DND-41 (cell line): ENCODE results near the gene DNMBP.

Experiments used
- ATAC-seq: fragments of 200-7000 bp; cut with Tn5 transposase; 3 replicates; pipeline ENCODE4 v1.9.1; 2021; ENCODE audit warnings: low read depth; ENCODE audit not compliant: insufficient read depth
- DNase-seq: peaks from one replicate; pipeline ENCODE4 v3.0.0-alpha.2; 2020
- H2AFZ ChIP-seq: 2 replicates; pipeline ENCODE4 v1.6.0; 2012; ENCODE audit warnings: low read depth, low read length
- H3K27ac ChIP-seq: 2 replicates; pipeline ENCODE4 v1.5.1; 2012; ENCODE audit warnings: low read length, inconsistent platforms
- H3K27me3 ChIP-seq: fragments of 200-600 bp; sonication (generic); 2 replicates; pipeline ENCODE4 v1.6.0; 2012; ENCODE audit warnings: low read length, mild to moderate bottlenecking, inconsistent platforms; ENCODE audit not compliant: insufficient read depth, poor library complexity
- H3K36me3 ChIP-seq: 2 replicates; pipeline ENCODE4 v1.5.1; 2012; ENCODE audit warnings: low read length, inconsistent platforms; ENCODE audit not compliant: insufficient read depth
- H3K4me1 ChIP-seq: 2 replicates; pipeline ENCODE4 v1.5.1; 2012; ENCODE audit warnings: mild to moderate bottlenecking, low read length; ENCODE audit not compliant: insufficient read depth
- H3K4me2 ChIP-seq: 2 replicates; pipeline ENCODE4 v1.6.0; 2012; ENCODE audit warnings: mild to moderate bottlenecking, moderate library complexity, low read length, inconsistent platforms; ENCODE audit not compliant: insufficient read depth
- H3K4me3 ChIP-seq, 2 experiments: fragments of 200-600 bp in 1 of 2; shearing (Covaris generic) in 1 of 2; 2 replicates each; pipeline ENCODE4 v1.5.1; 2012 to 2016; ENCODE audit warnings: inconsistent platforms in 2 of 2, low read length in 2 of 2, mild to moderate bottlenecking in 2 of 2, low read depth in 1 of 2, moderate library complexity in 1 of 2
- H3K79me2 ChIP-seq: 2 replicates; pipeline ENCODE4 v1.6.0; 2012; ENCODE audit warnings: low read length, inconsistent platforms; ENCODE audit not compliant: insufficient read depth
- H3K9ac ChIP-seq: 2 replicates; pipeline ENCODE4 v1.6.0; 2012; ENCODE audit warnings: low read depth, mild to moderate bottlenecking, inconsistent platforms, low read length, moderate library complexity
- H3K9me3 ChIP-seq: 2 replicates; pipeline ENCODE4 v1.5.1; 2012; ENCODE audit warnings: low read length, moderate library complexity, mild to moderate bottlenecking, inconsistent platforms; ENCODE audit not compliant: insufficient read depth, severe bottlenecking
- H4K20me1 ChIP-seq: 2 replicates; pipeline ENCODE4 v1.6.0; 2012; ENCODE audit warnings: low read length; ENCODE audit not compliant: insufficient read depth
- EZH2 ChIP-seq: IDR thresholded peaks from 3 replicates; pipeline ENCODE4 v1.6.1; 2012; ENCODE audit warnings: borderline replicate concordance, low read depth, mild to moderate bottlenecking, moderate library complexity, low read length, inconsistent platforms; ENCODE audit not compliant: severe bottlenecking
- TF ChIP-seq, protein P1 (sequence below): IDR thresholded peaks from 2 replicates; pipeline ENCODE4 v1.5.1; 2012; ENCODE audit warnings: borderline replicate concordance, low read length, moderate library complexity, mild to moderate bottlenecking; ENCODE audit not compliant: poor library complexity, severe bottlenecking; ENCODE audit errors: extremely low read depth

The DNMBP gene

DNA sequence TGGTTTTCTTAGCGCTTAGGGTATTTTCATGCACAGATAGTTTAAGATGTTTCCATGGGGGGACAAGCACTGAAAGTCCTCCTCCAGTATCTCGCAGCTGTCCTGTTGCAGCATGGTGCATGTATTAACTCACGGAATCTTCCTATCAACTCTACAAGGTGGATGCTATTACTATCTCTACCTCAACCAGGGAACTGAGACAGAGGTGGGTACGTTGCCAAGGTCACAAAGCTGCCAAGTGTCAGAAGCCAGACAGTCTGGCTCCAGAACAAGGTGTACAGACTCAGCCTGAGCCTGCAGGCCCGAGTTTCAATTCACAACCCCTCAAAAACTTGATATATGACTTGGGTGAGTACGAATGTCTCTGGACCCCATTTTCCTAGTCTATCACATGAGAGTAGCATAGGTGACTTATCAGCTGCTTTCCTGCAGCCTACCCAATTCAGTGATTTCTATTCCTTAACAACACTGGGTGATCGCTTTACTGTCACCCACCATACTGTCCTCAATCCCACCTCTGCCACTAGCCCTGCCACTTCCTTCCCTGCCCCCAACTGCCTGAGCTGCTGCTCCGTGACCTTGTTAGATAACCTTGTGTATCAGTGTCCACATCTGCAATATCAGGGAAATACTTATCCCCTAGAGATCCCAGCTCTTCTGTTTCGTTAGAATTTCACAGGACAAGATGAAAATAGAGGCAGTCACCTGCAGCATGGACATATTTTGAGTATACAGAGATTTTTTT is 135.2 kb downstream of the DNMBP start:
- H3K9me3 ChIP-seq = no peaks in the 10 kb centered on the region
- no peak for ATAC-seq
- DNase-seq = no peak
- no peak overlapping the region for H3K27ac ChIP-seq
- H3K79me2 ChIP-seq = no peaks in the 10 kb centered on the region
- H2AFZ ChIP-seq = no peak overlapping the region
- H3K4me1 ChIP-seq = peaks cover 21% of the 10 kb centered on the region
- H3K36me3 ChIP-seq = peaks cover under 1% of the 10 kb centered on the region; the same call in 1 of the 2 replicates
- no peak overlapping the region for H3K4me2 ChIP-seq
- H3K27me3 ChIP-seq = peaks cover 42% of the 10 kb centered on the region
- no peak overlapping the region for H3K4me3 ChIP-seq
- no peak overlapping the region for H3K9ac ChIP-seq
- TF ChIP-seq, protein P1, sequence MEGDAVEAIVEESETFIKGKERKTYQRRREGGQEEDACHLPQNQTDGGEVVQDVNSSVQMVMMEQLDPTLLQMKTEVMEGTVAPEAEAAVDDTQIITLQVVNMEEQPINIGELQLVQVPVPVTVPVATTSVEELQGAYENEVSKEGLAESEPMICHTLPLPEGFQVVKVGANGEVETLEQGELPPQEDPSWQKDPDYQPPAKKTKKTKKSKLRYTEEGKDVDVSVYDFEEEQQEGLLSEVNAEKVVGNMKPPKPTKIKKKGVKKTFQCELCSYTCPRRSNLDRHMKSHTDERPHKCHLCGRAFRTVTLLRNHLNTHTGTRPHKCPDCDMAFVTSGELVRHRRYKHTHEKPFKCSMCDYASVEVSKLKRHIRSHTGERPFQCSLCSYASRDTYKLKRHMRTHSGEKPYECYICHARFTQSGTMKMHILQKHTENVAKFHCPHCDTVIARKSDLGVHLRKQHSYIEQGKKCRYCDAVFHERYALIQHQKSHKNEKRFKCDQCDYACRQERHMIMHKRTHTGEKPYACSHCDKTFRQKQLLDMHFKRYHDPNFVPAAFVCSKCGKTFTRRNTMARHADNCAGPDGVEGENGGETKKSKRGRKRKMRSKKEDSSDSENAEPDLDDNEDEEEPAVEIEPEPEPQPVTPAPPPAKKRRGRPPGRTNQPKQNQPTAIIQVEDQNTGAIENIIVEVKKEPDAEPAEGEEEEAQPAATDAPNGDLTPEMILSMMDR = no peak
- TF ChIP-seq EZH2 = no peak
- H4K20me1 ChIP-seq = peaks cover 81% of the 10 kb centered on the region

DNA sequence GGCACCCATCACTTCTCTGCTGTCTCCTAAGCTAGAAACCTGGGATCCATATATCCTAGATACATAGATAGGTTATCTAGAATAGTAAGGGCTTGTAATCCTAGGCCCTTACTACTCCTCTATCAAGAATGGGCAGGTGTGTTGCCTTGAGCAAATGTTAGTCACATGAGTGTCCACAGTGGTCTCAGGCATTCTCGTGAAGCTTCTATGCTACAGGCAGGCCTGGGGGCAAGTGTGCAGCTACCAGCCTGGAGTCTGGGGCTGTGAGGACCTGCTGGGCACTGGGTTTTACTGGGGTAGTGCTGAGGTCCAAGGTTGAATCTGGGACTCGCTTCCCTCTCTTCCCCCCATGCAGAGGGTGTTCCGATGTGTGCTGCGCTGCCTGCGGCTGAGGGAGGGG is 135.9 kb downstream of the DNMBP start:
- Histone ChIP-seq H3K27me3 (peaks cover 48% of the 10 kb centered on the region), H3K79me2 (no peaks in the 10 kb centered on the region), H3K27ac (no peak overlapping the region), H3K4me1 (peaks cover 28% of the 10 kb centered on the region), H2AFZ (no peak overlapping the region), H3K4me2 (no peak overlapping the region), H3K36me3 (no peaks in the 10 kb centered on the region; the same call in 1 of the 2 replicates), H3K9me3 (no peaks in the 10 kb centered on the region), H3K9ac (no peak overlapping the region), H3K4me3 (no peak overlapping the region), H4K20me1 (peaks cover 86% of the 10 kb centered on the region)
- no peak for TF ChIP-seq EZH2
- TF ChIP-seq, protein P1 = no peak
- DNase-seq (no peak), ATAC-seq (no peak)

DNA sequence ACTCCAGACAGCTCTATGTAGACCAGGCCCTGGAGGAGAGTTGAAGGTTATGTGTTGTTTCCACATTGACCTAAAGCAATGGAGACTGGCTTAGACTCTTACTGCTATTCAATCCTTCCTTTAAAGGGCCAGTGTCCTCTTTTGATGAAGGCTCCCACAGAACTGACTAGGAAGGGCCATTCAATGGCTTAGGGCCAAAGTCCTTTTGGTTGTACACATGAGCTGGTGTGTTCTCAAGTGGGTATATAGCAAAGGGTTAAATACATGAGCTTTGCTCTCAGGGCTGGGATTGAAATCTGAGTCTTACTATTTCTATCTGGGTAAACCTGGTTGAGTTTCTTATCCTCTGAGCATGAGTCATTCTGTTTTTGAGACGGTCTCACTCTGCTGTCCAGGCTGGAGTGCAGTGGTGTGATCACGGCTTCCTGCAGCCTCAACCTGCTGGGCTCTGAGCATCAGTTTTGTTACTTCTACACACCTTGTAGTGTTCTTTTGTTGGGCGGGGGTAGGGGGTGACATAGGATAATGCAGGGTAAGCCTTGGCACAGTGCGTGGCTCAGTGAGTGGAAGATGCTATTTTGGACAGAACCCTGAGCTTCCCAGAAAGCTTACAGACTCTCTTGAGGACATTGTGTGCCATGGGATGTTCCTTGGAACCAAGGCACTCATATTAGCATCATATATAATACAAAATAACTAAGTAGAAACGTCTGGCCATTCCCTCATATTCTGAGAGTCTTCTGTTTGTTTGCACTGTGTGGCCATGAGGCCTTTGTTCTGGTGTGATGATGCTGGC is 137.2 kb downstream of the DNMBP start:
- H3K27me3 ChIP-seq = peaks cover 49% of the 10 kb centered on the region
- H3K79me2 ChIP-seq = no peaks in the 10 kb centered on the region
- peaks cover 78% of the 10 kb centered on the region for H4K20me1 ChIP-seq
- no peak for TF ChIP-seq EZH2
- TF ChIP-seq, protein P1 = no peak
- no peaks in the 10 kb centered on the region for H3K9me3 ChIP-seq
- DNase-seq = no peak
- peaks cover 26% of the 10 kb centered on the region for H3K4me1 ChIP-seq
- H3K27ac ChIP-seq = no peak overlapping the region
- H3K4me2 ChIP-seq = no peak overlapping the region
- no peaks in the 10 kb centered on the region; the same call in 1 of the 2 replicates for H3K36me3 ChIP-seq
- no peak for ATAC-seq
- no peak overlapping the region for H3K4me3 ChIP-seq
- H2AFZ ChIP-seq = no peak overlapping the region
- H3K9ac ChIP-seq = no peak overlapping the region
